GM12878 (cell line): ENCODE results near the gene RAD51B. TPM values are rescaled to one million over a fixed set of nuclear protein-coding genes. Genes with fewer than 3 reads are reported as not detected.

Source experiments
- ATAC-seq: fragments of 200-7000 bp; cut with Tn5 transposase; 3 replicates; pipeline ENCODE4 v1.9.1; 2020; ENCODE audit warnings: mild to moderate bottlenecking, moderate library complexity
- BruUV-seq: library from RNA; stranded (reverse); fragments of 400-500 nt; replicated peaks from 2 replicates; lab custom pipeline; 2021; lab: Mats Ljungman, UMichigan
- CTCF ChIA-PET: fragments of 300-600 bp; sonication (Branson Sonifier 250); formaldehyde crosslinking; extraction: SDS; loops from one replicate; lab custom pipeline; 2021; ENCODE audit warnings: inconsistent platforms; lab: Yijun Ruan, JAX
- POLR2A ChIA-PET: fragments of 350-600 bp; formaldehyde crosslinking; extraction: SDS; loops from one replicate; lab custom pipeline; 2021; ENCODE audit warnings: inconsistent platforms; lab: Charles Lee
- RAD21 ChIA-PET: fragments of 300-600 bp; sonication (Branson Sonifier 250); formaldehyde crosslinking; loops from one replicate; lab custom pipeline; 2023; ENCODE audit warnings: antibody characterized with exemption; ENCODE audit not compliant: unreplicated experiment; lab: Charles Lee
- SMC1A ChIA-PET: fragments of 300-600 bp; sonication (Branson Sonifier 250); formaldehyde crosslinking; loops from one replicate; lab custom pipeline; 2023; ENCODE audit not compliant: unreplicated experiment, uncharacterized antibody; lab: Charles Lee
- DNase-seq: peaks from one replicate; pipeline ENCODE4 v3.0.0-alpha.2; 2011; ENCODE audit warnings: low read depth, low spot score
- FAIRE-seq: peaks from 3 replicates; lab custom pipeline; 2011; peaks lifted over from hg19 to GRCh38; lab: Jason Lieb, UNC
- H2AFZ ChIP-seq: 2 replicates; pipeline ENCODE4 v1.6.0; 2011; ENCODE audit warnings: low read depth, low read length, control low read depth; ENCODE audit not compliant: control insufficient read depth
- H3K27ac ChIP-seq: 2 replicates; pipeline ENCODE4 v1.5.1; 2011; ENCODE audit warnings: control low read depth; ENCODE audit not compliant: control insufficient read depth, insufficient read depth
- H3K27me3 ChIP-seq, 2 experiments: replicated peaks in 1 of 2; 2 replicates each; pipeline versions ENCODE4 v1.6.0 to v1.6.1; 2011; ENCODE audit warnings: low read length in 1 of 2; ENCODE audit not compliant: control insufficient read depth in 2 of 2, insufficient read depth in 2 of 2
- H3K36me3 ChIP-seq, 2 experiments: 2 replicates each; pipeline ENCODE4 v1.5.1; 2011; ENCODE audit warnings: low read length in 1 of 2; ENCODE audit not compliant: control insufficient read depth in 2 of 2, insufficient read depth in 2 of 2
- H3K4me1 ChIP-seq: 2 replicates; pipeline ENCODE4 v1.6.1; 2011; ENCODE audit warnings: mild to moderate bottlenecking, low read length, moderate library complexity, mixed read lengths; ENCODE audit not compliant: control insufficient read depth, insufficient read depth
- H3K4me2 ChIP-seq: 2 replicates; pipeline ENCODE4 v1.6.0; 2011; ENCODE audit warnings: control low read depth; ENCODE audit not compliant: control insufficient read depth, insufficient read depth
- H3K4me3 ChIP-seq: fragments of 200-600 bp; sonication (generic); 2 replicates; pipeline ENCODE4 v1.5.1; 2016
- H3K79me2 ChIP-seq: 2 replicates; pipeline ENCODE4 v1.6.0; 2011; ENCODE audit warnings: low read length; ENCODE audit not compliant: control insufficient read depth, insufficient read depth
- H3K9ac ChIP-seq: 2 replicates; pipeline ENCODE4 v1.8.0; 2011; ENCODE audit warnings: low read length, control low read depth, mixed read lengths; ENCODE audit not compliant: control insufficient read depth, insufficient read depth
- H3K9me3 ChIP-seq: replicated peaks from 3 replicates; pipeline ENCODE4 v1.5.1; 2011; ENCODE audit warnings: mild to moderate bottlenecking, low read length; ENCODE audit not compliant: control insufficient read depth, insufficient read depth
- H4K20me1 ChIP-seq: 2 replicates; pipeline ENCODE4 v1.6.0; 2011; ENCODE audit not compliant: control insufficient read depth, insufficient read depth
- BCL3 ChIP-seq: IDR thresholded peaks from 2 replicates; pipeline ENCODE4 v1.6.1; 2011; ENCODE audit warnings: borderline replicate concordance, low read depth, mild to moderate bottlenecking, moderate library complexity, low read length; ENCODE audit not compliant: insufficient read depth, poor library complexity, severe bottlenecking
- BHLHE40 ChIP-seq, 2 experiments: fragments of 450-650 bp in 1 of 2; IDR thresholded peaks; 2 replicates each; pipeline ENCODE4 v1.6.1; 2011 to 2017; ENCODE audit warnings: low read depth in 2 of 2, borderline replicate concordance in 1 of 2, improper control_type of control experiment in 1 of 2, low read length in 1 of 2, mild to moderate bottlenecking in 1 of 2
- EGR1 ChIP-seq, 2 experiments: IDR thresholded peaks; 1 replicate in 1 of 2; 2 replicates in 1 of 2; pipeline ENCODE4 v1.6.1; 2011 to 2012; ENCODE audit warnings: low read depth in 2 of 2, low read length in 2 of 2, borderline replicate concordance in 1 of 2, mild to moderate bottlenecking in 1 of 2, moderate library complexity in 1 of 2
- KDM1A ChIP-seq: fragments of 200-600 bp; sonication (generic); IDR thresholded peaks from 2 replicates; pipeline ENCODE4 v1.6.1; 2016; ENCODE audit warnings: borderline replicate concordance
- NBN ChIP-seq: fragments of 450-650 bp; IDR thresholded peaks from 2 replicates; pipeline ENCODE4 v1.6.1; 2016
- NFIC ChIP-seq: IDR thresholded peaks from 2 replicates; pipeline ENCODE4 v1.6.1; 2012; ENCODE audit warnings: low read depth, mild to moderate bottlenecking, inconsistent platforms, low read length, moderate library complexity
- NFXL1 ChIP-seq: fragments of 450-650 bp; IDR thresholded peaks from 2 replicates; pipeline ENCODE4 v1.6.1; 2017; ENCODE audit warnings: antibody characterized with exemption, mild to moderate bottlenecking, borderline replicate concordance
- PBX3 ChIP-seq: IDR thresholded peaks from 2 replicates; pipeline ENCODE4 v1.6.1; 2011; ENCODE audit warnings: mild to moderate bottlenecking, low read depth, low read length, moderate library complexity; ENCODE audit not compliant: insufficient replicate concordance
- POLR2A ChIP-seq: IDR thresholded peaks from 2 replicates; pipeline ENCODE4 v1.6.1; 2011; ENCODE audit warnings: low read depth, mild to moderate bottlenecking, low read length
- WGBS: methylation state at CpG from one replicate; pipeline ENCODE4 v1.1.6; 2016; ENCODE audit warnings: low lambda C conversion rate; ENCODE audit not compliant: insufficient replicate concordance, insufficient coverage; ENCODE audit errors: missing lambda C conversion rate; 5-methylcytosine and 5-hydroxymethylcytosine counted together
- in situ Hi-C: fragments of 300-500 bp; cut with MboI; formaldehyde crosslinking; loops from 9 replicates; pipeline ENCODE4 v1.14.3; 2018; ENCODE audit warnings: mixed read lengths
- intact Hi-C: fragments of 100-400 bp; cut with micrococcal nuclease; formaldehyde crosslinking; loops from one replicate; pipeline ENCODE4 v1.14.2; 2022; ENCODE audit not compliant: unreplicated experiment
- polyA plus RNA-seq, 11 experiments: library from polyadenylated mRNA; depleted of rRNA in 4 of 11; unstranded in 6 of 11; stranded (reverse) in 5 of 11; fragments of >200 nt; fragmentation: Nextera tagmentation in 4 of 11; fragmentation: Illumina TruSeq in 1 of 11; extraction: Ambion mirVana in 4 of 11; extraction: Trizol in 1 of 11; gene quantifications; 1 replicate in 1 of 11; 2 replicates in 10 of 11; pipeline versions ENCODE4 v1.2.1 to v1.2.3, GENCODE V29; 2011 to 2016; ENCODE audit warnings: inconsistent platforms in 2 of 11, missing spikeins in 2 of 11, low read depth in 1 of 11
- total RNA-seq, 4 experiments: library from RNA; depleted of rRNA in 3 of 4; stranded (reverse); fragments of >200 nt in 3 of 4; fragmentation: Illumina TruSeq in 1 of 4; extraction: Trizol in 1 of 4; gene quantifications; 2 replicates each; pipeline versions ENCODE4 v1.2.1 to v1.2.3, GENCODE V29; 2013 to 2021
- TF ChIP-seq, protein P1 (sequence below): IDR thresholded peaks from 2 replicates; pipeline ENCODE4 v1.6.1; 2012; ENCODE audit warnings: low read depth, low read length, improper control_type of control experiment

Gene RAD51B
- total and polyA plus RNA-seq, 10 of the 15 experiments (the other 5 are each of a cell fraction or from before 2014, with no cell fraction given), result 9.8 to 26.8 (median 21.3) TPM

- FAIRE-seq, result no peak
- H4K20me1 ChIP-seq, result no peaks in the 10 kb centered on the region
- 77% methylated on average over 2 of the region's 2 CpGs for WGBS
- peaks cover 47% of the 10 kb centered on the region for H3K4me1 ChIP-seq
- POLR2A ChIA-PET, result no interaction called here
- no peak for DNase-seq
- H3K4me3 ChIP-seq, result no peak overlapping the region
- SMC1A ChIA-PET, result interaction anchor here (0.6 to 6.2 kb wide), 11 partner anchors 10 to 279 kb away, joined by 3 to 56 read pairs (median 21); no protein-coding TSS in a partner anchor
- no peak for TF ChIP-seq NFIC
- TF ChIP-seq, protein P1, sequence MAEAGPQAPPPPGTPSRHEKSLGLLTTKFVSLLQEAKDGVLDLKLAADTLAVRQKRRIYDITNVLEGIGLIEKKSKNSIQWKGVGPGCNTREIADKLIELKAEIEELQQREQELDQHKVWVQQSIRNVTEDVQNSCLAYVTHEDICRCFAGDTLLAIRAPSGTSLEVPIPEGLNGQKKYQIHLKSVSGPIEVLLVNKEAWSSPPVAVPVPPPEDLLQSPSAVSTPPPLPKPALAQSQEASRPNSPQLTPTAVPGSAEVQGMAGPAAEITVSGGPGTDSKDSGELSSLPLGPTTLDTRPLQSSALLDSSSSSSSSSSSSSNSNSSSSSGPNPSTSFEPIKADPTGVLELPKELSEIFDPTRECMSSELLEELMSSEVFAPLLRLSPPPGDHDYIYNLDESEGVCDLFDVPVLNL, result no peak
- TF ChIP-seq BHLHE40 (IDR thresholded peaks at IDR 0.05; ENCODE audit: borderline replicate concordance in 1 of 2, low read depth in 2 of 2, low read length in 1 of 2), result no peak
- TF ChIP-seq EGR1 (IDR thresholded peaks at IDR 0.05; ENCODE audit: borderline replicate concordance in 1 of 2, low read depth in 2 of 2, low read length in 2 of 2), result no peak
- no peak for TF ChIP-seq KDM1A
- no peak for TF ChIP-seq NBN
- TF ChIP-seq BCL3, result no peak
- TF ChIP-seq NFXL1, result no peak
- TF ChIP-seq PBX3, result no peak
- TF ChIP-seq POLR2A, result no peak
- TF ChIP-seq, all 136 proteins: peak for 0
- RAD21 ChIA-PET, result interaction anchor here (1.4 to 4.9 kb wide), 3 partner anchors 22 to 107 kb away, joined by 3 to 45 read pairs (median 33); no protein-coding TSS in a partner anchor
- ATAC-seq, result no peak
- H3K4me2 ChIP-seq, result no peak overlapping the region
- no peaks in the 10 kb centered on the region for H3K9me3 ChIP-seq
- no TSS peak for BruUV-seq
- H3K27ac ChIP-seq, result no peak overlapping the region
- CTCF ChIA-PET, result interaction anchor here (1.1 to 6.0 kb wide), 4 partner anchors 12 to 336 kb away, joined by 3 to 33 read pairs (median 12); no protein-coding TSS in a partner anchor
- H3K79me2 ChIP-seq, result no peaks in the 10 kb centered on the region
- H3K9ac ChIP-seq, result no peak overlapping the region
- intact Hi-C loops, result loop anchor here (5.0 kb wide), 2 partner anchors 231 to 234 kb away; no protein-coding TSS in a partner anchor
- no peak overlapping the region for H2AFZ ChIP-seq
- in situ Hi-C loops, result no loop called here
- no peaks in the 10 kb centered on the region for H3K36me3 ChIP-seq
- H3K27me3 ChIP-seq, result no peaks in the 10 kb centered on the region
These were observed 689.0 kb downstream of the RAD51B start for GRCh38 chr14:68508581-68508980.
